Activated CD4-positive, CD25-positive, alpha-beta regulatory T cell (primary cell): ENCODE results near the gene B4GALNT3.
A peak's percentile ranks its signal among the peaks of the same experiment; 100 is the strongest.
"Not testable (repeated sequence)": the region's sequence is repeated elsewhere in the genome, so short reads cannot be mapped to it uniquely, and the experiment has no call there.

ENCODE experiments used
- DNase-seq, 4 experiments: peaks; one replicate each; lab custom pipeline; 2025; lab: John Stamatoyannopoulos, UW

B4GALNT3 gene

DNA sequence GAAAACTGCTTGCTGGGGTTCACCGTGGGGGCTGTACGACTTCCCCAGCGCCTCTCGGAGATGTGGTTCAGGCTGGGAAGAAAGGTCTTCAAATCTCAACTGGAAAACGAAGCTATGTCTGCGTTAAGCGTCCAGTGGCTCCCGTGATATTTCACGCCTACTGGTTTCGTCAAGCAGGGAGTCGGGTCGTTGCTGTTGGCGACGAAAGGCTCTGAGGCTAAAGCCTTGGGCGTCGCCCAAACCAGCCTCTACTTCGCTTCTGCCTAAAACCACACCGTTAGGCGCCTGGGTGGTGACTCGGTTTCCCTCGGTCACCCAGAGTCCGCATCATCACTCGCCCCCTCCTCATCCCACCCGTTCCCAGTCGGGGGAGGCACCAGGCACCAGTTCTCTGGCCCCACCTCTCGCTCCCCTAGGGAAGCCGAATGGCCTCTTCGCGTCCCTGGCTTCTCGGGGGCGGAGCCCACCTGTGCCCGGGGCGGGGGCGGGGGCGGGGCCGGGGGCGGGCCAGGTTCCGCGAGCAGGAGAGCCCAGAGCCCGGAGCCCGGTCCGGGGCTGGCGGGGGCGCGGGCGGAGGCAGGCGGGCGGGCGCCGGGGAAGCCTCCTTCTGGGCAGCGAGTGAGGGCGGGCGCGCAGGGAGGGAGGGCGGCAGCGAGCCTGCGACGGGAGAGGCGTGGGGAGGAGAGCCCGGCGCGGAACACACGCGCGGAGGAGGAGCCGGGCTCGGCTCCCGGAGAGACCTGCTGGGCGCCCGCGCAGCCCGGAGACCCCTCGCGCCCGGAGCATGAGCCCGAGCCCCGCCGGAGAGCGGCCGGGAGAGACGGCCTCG, at the start of gene B4GALNT3:
TSS of gene B4GALNT3 (plus strand) at position 510 of the 829 bp plus-strand sequence. CDS start 438 bp downstream, outside the sequence.
- DNase-seq, result peak in 1 of 4 experiments; percentile 9

DNA sequence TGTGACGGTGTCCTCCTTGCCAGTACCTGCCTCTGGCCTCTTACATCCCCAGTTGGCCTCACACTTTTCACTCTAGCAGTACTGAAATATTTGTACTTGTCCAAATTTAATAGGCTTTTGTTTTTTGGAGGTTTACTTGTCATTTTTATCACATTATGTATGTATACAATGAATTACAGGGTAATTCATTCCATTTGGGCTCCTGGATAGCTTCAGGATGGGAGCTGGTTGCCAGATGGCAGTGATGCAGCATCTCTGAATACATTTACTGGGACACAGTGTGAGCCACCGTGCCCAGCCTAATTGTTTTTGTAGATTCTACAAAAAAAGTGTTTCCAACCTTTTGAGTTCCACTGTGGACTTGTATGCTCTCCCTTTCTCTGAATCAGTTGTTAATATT, 44.9 kb upstream of the B4GALNT3 start:
- no peak for DNase-seq

DNA sequence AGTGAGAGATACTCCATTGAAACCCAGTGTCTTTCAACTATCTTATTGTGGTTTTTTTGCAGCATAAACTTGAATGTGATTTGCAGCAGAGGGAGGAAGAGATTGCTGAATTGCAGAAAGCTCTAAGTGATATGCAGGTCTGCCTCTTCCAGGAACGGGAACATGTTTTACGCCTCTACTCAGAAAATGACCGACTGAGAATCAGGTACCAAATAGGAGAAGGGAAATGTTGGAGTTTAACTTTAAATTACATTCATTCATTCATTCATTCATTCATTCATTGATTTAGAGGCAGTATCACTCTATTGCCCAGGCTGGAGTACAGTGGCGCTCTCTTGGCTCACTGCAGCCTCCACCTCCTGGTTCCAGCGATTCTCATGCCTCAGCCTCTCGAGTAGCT, 41.3 kb upstream of the B4GALNT3 start:
- DNase-seq, result no peak

DNA sequence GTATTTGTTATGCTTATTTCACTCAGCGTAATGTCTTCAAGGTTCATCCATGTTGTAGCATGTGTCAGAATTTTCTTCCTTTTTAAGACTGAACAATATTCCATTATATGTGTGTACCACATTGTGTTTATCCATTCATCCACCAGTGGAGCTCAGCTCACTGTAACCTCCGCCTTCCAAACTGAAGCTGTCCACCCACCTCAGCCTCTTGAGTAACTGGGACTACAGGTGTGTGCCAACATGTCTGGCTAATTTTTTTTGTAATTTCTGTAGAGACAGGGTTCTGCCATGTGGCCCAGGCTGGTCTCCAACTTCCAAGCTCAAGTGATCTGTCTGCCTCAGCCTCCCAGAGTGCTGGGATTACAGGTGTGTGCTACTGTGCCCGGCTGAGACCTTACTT, 37.2 kb upstream of the B4GALNT3 start:
- DNase-seq, result no peak

DNA sequence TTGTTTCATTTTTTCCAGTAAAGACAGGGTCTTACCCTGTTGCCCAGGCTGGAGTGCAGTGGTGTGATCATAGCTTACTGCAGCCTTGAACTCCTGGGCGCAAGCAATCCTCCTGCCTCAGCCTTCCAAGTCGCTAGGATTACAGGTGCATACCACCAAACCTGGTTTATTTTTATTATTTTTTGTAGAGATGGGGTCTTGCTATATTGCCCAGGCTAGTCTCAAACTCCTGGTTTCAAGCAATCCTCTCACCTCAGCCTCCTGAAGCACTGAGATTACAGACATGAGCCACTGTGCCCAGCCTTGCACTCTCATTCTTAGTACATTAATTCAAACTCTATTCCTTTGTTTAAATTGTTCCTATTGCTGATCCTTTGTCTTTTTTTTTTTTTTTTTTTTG, 24.0 kb upstream of the B4GALNT3 start:
- DNase-seq, result not testable (repeated sequence)

DNA sequence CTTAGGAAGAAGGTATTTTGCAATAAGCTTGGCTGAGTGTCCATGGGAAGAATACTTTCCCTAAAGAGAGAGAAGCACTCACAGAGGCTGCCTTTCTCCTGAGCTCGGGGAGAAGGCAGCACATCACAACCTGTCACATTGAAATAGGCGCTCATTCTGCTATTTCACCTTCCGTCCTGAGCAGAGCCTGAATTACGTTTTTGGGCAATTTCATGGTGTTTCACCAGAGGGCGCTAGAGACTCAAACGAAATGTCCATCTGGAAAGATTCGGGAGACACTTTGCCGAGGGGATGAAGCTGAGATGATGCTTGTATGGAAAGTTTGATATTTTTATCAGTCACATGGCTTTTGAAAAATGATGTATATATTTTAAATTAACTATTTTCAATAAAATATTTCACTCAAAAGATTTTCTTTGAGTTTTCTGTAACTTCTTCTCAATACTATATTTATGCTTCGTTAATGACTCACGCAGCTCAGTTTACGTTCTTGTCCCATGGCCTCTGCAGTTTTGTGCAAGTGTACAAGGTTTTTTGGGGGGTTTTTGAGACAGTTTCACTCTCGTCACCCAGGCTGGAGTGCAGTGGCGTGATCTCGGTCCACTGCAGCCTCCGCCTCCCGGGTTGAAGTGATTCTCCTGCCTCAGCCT, 17.4 kb upstream of the B4GALNT3 start:
- peak in 2 of 4 experiments; percentile 4 to 14 for DNase-seq

DNA sequence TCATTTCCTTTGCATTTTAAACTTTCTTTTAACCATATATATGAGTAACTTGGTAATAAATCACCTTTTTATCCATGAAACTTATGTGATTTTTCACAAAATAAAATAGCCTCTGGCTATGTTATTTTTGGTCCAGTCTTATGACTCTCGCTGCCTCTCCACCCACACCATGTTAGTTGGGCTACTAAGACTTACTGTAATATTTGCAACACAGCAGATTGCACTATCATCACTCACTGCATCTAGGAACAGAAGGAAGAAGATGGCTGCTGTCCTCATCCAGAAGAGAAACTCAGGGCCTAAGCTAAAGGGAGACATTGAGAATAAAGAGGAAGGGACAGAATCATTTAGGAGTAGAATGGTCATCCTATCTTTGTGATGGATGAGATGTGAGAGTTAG, 12.6 kb upstream of the B4GALNT3 start:
- no peak for DNase-seq

DNA sequence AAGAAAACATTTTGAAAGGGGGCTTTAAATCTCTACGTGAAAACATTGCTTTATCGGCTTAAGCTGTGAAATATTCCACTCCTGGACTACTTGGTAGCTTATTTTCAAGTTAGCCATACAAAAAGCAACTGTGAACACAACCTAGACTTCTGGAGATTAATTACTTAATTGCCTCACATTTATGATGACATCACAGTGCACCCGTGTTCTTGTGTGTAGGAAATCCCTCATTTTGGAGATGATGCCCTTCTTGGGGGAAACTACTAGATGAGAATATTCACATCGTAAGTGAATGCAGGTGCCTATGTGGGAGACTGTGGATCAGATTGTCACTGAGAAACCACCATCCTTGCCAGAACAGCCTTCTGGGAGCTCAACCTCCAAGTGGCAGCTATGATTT, 10.5 kb upstream of the B4GALNT3 start:
- DNase-seq, result no peak

DNA sequence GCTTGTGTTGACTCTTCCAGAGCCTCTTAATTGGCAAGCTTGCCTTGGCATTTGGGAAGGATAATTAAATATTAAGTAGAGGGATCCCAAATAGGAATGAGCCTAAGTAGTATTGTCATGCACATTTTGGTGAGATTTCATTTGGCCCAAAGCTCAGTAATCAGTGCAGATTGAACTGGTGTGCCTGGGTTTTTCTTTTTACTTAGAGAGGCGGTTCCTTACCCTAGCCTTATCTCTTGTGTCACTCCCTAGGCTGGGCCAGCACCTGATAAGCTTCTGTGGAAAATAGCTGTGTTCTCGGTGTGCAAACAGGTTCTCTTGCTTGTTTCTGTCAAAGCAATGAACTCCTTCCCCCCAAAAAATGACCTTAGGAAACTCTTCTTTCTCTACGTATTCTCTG, 9.3 kb upstream of the B4GALNT3 start:
- no peak for DNase-seq

DNA sequence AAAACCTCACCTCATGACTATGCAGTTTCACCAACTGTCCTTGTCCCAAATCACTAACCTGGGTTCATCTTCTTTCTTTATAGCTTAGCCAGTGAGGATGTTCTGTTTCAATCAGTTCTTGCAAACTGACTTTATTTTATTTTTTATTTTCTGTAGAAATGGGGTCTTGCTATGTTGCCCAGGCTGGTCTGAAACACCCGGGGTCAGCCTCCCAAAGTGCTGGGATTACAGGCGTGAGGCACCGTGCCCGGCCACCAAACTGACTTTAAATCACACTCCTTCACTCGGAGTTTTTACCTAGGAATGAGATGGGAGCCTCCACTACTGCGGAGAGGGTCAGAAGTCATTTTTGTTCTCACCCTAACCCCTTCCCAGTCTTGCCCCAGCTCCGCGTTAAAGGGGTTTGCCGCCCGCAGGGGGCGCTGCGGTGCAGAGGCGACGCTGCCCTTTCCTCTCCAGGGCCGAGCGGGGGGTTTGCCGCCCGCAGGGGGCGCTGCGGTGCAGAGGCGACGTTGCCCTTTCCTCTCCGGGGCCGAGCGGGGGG, 7.0 kb upstream of the B4GALNT3 start:
- peak; percentile 12 to 56 (median 25) for DNase-seq

DNA sequence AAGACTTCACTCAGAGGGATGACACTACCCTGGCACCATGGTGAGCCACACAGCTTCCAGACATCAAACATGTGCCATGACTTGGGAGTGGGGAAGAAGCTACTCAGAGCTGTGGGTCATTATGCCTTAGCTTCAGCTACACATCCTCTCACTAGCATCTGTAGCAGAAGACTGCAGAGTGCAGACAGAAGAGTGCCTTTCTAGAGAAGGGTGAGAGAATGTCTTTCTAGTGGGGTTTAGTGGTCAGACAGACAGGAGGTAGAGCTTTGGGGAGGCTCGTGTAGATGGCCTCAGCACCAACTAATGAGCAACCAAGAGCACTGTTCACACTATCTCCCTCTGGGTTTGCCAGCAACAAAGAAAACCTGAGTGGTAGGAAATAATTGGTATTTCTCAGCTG, 4.9 kb upstream of the B4GALNT3 start:
- DNase-seq, result no peak

DNA sequence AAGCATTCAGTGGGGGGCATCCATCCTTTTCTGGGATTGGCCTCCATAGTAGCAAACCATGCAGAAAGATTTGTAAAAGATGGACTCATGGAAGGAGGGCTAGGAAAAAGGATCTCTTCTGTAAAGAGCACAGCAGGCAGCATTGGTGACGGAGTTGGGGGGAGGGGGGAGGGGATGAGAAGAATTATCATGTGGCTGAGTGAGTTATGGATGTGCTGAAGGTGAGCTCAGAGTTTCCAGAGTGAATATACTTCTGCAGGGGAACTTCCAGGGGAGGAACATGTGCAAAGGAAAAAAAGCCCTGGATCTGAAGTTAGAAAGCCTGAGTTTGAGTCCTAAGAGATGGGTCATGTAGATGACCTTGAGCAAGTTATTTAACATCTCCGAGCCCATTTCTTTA, 3.9 kb upstream of the B4GALNT3 start:
- no peak for DNase-seq

DNA sequence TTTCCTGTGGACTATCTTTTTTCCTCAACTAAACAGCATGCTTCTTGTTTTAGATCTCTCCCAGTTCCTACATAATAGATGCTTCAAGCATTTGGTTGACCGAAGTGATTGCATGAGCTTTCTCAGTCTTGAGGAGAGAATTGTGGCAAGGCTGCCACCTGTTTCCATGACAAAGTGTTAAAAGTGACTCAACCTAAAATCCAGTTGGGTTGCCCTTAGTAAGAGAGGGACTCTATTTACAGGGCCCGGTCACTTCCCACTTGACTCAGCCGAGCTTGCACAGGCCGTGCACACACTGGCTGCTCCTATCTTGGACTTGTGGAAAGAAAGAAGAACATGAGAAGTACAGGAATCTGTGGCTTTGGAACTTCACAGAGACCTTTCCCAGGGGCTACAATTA, 2.1 kb upstream of the B4GALNT3 start:
- DNase-seq, result no peak

DNA sequence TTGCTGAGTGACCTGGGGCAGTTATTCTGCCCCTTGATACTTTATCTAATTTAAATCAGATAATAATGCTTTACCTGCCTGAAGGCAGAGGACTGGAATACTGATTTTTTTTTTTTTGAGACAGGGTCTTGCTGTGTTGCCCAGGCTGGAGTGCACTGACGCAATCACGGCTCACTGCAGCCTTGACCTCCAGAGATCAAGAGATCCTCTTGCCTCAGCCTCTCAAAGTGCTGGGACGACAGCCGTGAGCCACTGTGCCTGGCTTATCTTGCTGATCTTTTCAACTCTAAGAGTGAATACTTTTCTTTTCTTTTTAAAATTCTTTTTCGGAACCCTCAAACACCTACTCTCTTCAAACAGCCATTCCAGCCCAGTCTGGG, 699 bp upstream of the B4GALNT3 start:
- DNase-seq, result no peak

DNA sequence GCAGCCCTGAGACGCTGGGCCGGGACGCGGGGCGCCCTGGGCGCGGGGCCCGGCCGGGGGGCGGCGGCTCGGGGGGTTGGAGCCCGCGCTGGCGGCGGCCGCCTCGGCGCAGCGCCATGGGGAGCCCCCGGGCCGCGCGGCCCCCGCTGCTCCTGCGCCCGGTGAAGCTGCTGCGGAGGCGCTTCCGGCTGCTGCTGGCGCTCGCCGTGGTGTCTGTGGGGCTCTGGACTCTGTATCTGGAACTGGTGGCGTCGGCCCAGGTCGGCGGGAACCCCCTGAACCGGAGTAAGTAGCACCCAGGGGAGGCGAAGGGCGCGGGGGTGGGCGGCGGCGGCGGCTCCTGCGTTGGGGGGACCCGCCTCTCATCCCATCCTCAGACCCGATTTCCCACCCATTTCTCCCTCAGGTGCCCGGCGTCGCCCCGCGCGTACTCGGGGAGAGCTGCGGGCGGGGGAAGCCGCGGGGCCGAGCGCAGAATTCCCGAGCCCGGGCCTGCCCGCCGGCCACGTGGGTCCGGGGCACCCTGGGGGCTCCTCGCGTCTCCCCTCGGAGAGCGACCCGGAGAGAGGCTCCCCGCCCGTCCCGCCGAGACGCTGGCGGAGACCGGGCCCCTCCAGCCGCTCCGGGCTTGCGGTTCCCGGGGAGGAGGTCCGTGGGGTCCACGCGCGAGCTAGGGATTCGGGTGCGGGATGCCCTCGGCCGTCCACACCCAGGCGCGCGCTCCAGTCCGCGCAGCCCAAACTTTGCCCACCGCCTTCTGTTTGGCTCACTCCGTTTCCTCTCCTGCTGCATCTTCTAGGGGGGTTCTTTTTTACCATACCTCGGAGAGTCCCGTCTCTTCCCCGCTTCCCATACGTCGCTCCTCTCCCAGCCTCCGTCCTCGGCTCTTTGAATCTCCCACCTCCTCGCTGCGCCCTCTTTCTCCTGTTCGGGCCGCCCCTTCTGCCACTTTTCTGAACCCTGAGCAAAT, 807 bp downstream of the B4GALNT3 start:
- peak in 3 of 4 experiments; percentile 4 to 20 (median 8) for DNase-seq

DNA sequence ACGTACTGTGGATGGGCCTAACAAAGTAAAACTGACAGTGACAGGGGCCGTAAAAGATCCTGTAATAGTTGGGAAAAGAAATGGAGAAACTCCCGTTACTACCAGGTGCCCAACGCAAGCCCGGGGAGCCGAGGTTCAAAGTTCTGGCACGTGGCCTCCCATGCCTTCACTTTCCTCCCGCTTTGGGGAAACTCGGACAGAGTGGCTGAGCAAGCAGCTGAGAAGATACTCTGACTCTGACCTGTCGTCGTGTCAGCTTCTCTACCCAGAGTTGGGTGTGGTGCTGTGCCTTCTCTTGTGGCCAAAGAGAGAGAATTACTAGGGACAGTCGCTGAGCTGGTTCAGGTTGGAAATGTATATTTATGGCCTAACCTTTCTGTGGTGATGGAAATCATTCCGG, 1.7 kb downstream of the B4GALNT3 start:
- DNase-seq, result no peak

DNA sequence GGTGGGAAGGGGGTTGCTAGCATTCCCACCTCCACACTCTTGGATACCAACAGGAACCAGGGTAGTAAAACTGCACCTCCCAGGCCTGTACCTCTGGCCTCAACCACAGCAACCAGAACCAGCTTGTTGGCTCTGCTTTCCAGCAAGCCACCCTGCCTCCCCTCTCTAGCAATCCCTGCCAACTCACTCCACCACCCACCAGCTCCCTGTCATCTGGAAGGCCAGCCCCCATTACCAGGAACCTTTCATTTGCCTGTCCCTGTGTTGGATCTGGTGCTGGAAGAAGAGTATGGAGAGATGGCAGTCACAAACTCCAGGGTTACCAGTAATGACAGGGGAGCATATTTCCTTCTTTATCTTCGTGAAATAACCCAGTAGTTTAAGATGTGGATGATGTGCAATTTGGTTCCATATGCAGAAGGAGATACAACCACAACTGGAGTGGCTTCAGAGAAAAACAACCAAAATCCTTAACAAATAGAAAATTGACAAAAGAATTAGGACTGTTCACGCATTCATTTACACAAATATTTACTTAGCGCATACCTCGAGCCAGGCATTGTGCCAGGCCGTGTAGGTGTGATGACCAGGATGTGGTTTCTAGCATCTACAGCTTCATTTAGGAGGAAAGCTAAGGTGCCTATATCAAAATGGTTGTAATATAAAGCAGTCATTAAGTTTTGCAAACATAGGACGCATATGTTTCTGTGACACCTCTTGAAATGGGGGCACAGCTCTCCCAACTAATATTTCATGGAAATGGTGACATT, 3.4 kb downstream of the B4GALNT3 start:
- no peak for DNase-seq

DNA sequence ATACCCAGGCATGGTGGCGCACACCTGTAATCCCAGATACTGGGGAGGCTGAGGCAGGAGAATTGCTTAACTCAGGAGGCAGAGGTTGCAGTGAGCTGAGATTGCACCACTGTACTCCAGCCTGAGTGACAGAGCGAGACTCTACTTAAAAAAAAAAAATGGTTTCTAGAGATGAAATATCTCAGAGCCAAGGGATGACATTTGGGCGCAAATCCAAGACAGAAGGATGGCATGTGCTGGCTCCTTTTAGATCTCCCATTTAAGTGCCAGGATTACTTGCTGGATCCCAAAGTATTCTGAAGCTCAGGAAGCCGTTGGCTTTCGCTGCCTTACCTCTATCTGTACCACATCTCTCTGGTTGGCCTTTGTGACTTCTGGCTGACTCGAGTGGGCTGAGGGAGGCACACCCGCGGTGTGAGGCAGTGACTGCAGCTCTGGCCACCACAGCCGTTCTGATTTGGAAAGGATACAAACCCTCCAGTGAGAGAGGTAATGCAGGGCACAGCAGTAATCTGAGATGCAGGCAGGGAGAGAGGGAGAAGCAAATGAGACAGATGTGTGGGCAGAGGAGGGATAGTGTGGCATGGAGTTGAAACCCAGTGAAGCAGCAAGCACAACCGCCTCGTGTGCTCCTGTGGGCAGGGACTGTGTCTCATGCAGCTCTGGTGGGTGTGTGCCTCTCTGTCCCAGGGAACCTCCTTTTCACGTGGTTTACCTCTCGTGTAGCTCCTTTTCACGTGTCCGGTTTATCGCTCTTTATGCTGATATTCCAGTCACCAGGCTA, 4.9 kb downstream of the B4GALNT3 start:
- no peak for DNase-seq

DNA sequence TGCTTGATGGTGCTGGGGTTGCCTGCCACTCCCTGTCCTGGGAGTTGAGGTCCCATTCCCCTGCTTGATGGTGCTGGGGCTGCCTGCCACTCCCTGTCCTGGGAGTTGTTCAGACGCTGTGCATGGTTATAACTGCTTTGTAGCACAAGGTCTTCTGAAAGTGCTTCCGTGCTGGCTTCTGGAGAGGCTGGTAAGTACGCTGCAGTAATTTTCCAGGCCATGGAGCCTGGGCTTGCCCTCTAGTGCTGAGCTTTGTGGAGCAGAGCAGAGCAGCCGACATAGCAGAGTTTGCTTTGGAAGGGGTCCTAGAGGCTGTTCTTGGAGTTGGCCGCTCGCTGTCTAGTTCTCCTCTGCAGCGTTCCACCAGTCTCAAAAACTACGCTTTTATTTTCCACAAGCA, 6.3 kb downstream of the B4GALNT3 start:
- no peak for DNase-seq

DNA sequence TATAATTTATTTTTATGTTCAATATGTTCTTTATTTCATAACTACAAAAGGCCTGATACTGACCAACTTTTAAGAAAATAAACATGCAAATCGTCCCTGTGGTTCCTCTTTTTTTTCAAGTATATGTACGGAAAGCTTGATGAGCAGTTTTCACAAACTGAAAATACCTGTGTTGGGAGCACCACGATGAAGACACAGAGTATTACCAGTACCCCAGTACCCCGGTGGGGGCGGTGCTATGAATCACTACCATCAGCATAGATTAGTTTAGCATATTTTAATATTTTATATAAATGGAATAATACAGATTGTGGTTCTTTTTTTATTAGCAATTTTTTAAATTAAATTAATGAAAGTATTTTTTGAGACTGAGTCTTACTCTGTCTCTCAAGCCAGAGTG, 7.0 kb downstream of the B4GALNT3 start:
- DNase-seq, result no peak

DNA sequence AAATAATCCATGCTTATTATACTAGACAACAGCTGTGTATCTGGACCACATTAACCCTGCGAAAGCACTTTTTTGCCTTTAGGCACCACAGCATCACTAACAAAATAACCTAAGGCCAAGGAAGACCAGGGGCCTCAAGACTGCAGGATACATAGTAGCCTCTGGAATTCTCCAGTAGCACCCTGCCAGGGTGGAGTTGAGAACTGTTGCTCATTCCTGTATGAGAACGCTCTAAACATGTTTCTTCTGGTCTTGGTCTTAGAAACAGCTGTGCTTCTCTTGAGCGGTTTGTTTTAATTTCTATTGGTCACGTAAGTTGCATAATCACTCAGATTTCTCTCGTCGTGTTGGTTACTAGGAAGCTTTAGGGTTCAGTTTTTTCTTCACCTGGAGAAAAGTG, 7.9 kb downstream of the B4GALNT3 start:
- no peak for DNase-seq
